BLaER1 (cell line): ENCODE data around the gene TM9SF4.

Source experiments
- H3K27ac ChIP-seq: shearing (Covaris generic); formaldehyde crosslinking; 2 replicates; pipeline ENCODE4 v1.8.1; 2022
- H3K27me3 ChIP-seq: shearing (Covaris generic); formaldehyde crosslinking; 2 replicates; pipeline ENCODE4 v1.8.1; 2022
- H3K36me3 ChIP-seq: shearing (Covaris generic); formaldehyde crosslinking; 2 replicates; pipeline ENCODE4 v1.8.1; 2022
- H3K4me1 ChIP-seq: shearing (Covaris generic); formaldehyde crosslinking; 2 replicates; pipeline ENCODE4 v1.8.1; 2022
- H3K4me2 ChIP-seq: shearing (Covaris generic); formaldehyde crosslinking; 2 replicates; pipeline ENCODE4 v1.8.1; 2022
- H3K4me3 ChIP-seq: shearing (Covaris generic); formaldehyde crosslinking; 2 replicates; pipeline ENCODE4 v1.8.1; 2022
- H3K9ac ChIP-seq: shearing (Covaris generic); formaldehyde crosslinking; 2 replicates; pipeline ENCODE4 v1.8.1; 2022
- H3K9me3 ChIP-seq: shearing (Covaris generic); formaldehyde crosslinking; 2 replicates; pipeline ENCODE4 v1.8.1; 2022
- H4K20me1 ChIP-seq: shearing (Covaris generic); formaldehyde crosslinking; 2 replicates; pipeline ENCODE4 v1.8.1; 2022
- Cebpa-rat ChIP-seq: shearing (Covaris generic); IDR thresholded peaks from 2 replicates; pipeline ENCODE4 v1.8.1; 2022

TM9SF4 gene

GRCh38 chr20:32088759-32089158 is 20.8 kb upstream of the TM9SF4 start:
- H4K20me1 ChIP-seq: no peaks in the 10 kb centered on the region
- H3K36me3 ChIP-seq: no peaks in the 10 kb centered on the region
- no peak overlapping the region for H3K4me2 ChIP-seq
- H3K27me3 ChIP-seq: no peaks in the 10 kb centered on the region
- H3K4me3 ChIP-seq: no peak overlapping the region
- H3K4me1 ChIP-seq: peaks cover 23% of the 10 kb centered on the region
- TF ChIP-seq Cebpa-rat: no peak
- H3K27ac ChIP-seq: no peak overlapping the region
- H3K9ac ChIP-seq: no peak overlapping the region
- H3K9me3 ChIP-seq: no peaks in the 10 kb centered on the region

- no peaks in the 10 kb centered on the region for H3K9me3 ChIP-seq
- H3K4me1 ChIP-seq: peaks cover 23% of the 10 kb centered on the region
- no peak overlapping the region for H3K4me2 ChIP-seq
- H3K36me3 ChIP-seq: no peaks in the 10 kb centered on the region
- H4K20me1 ChIP-seq: no peaks in the 10 kb centered on the region
- H3K27ac ChIP-seq: no peak overlapping the region
- no peaks in the 10 kb centered on the region for H3K27me3 ChIP-seq
- TF ChIP-seq Cebpa-rat: no peak
- no peak overlapping the region; the same call in 1 of the 2 replicates for H3K9ac ChIP-seq
- H3K4me3 ChIP-seq: no peak overlapping the region
Measured at GRCh38 chr20:32089637-32090362, 19.7 kb upstream of the TM9SF4 start.

- H3K27ac ChIP-seq: no peak overlapping the region
- H3K9ac ChIP-seq: no peak overlapping the region
- H3K9me3 ChIP-seq: no peaks in the 10 kb centered on the region
- H3K4me3 ChIP-seq: no peak overlapping the region
- H3K27me3 ChIP-seq: no peaks in the 10 kb centered on the region
- no peaks in the 10 kb centered on the region for H3K36me3 ChIP-seq
- H3K4me2 ChIP-seq: no peak overlapping the region
- no peak for TF ChIP-seq Cebpa-rat
- H3K4me1 ChIP-seq: peaks cover 6% of the 10 kb centered on the region
- H4K20me1 ChIP-seq: no peaks in the 10 kb centered on the region
Measured at GRCh38 chr20:32091888-32092346, 17.6 kb upstream of the TM9SF4 start.

GRCh38 chr20:32098786-32099185 is 10.7 kb upstream of the TM9SF4 start:
- Histone ChIP-seq H3K9ac (no peak overlapping the region), H3K4me1 (no peaks in the 10 kb centered on the region), H3K9me3 (no peaks in the 10 kb centered on the region), H3K36me3 (no peaks in the 10 kb centered on the region), H3K4me3 (no peak overlapping the region), H3K27me3 (no peaks in the 10 kb centered on the region), H4K20me1 (no peaks in the 10 kb centered on the region), H3K4me2 (no peak overlapping the region), H3K27ac (no peak overlapping the region)
- no peak for TF ChIP-seq Cebpa-rat

- H3K4me2 ChIP-seq: peak overlapping the region; percentile 89; the same call in 1 of the 2 replicates
Measured at GRCh38 chr20:32108814-32109391, 611 bp upstream of the TM9SF4 start.

GRCh38 chr20:32110173-32110704 is 725 bp downstream of the TM9SF4 start:
- H4K20me1 ChIP-seq: peaks cover 48% of the 10 kb centered on the region
- H3K4me2 ChIP-seq: peak overlapping the region; percentile 89
- peak overlapping the region; percentile 99 for H3K27ac ChIP-seq
- H3K4me1 ChIP-seq: peaks cover 30% of the 10 kb centered on the region
- H3K9me3 ChIP-seq: no peaks in the 10 kb centered on the region
- no peak for TF ChIP-seq Cebpa-rat
- peaks cover 30% of the 10 kb centered on the region for H3K36me3 ChIP-seq
- H3K4me3 ChIP-seq: peak overlapping the region; percentile 85
- no peaks in the 10 kb centered on the region for H3K27me3 ChIP-seq
- H3K9ac ChIP-seq: peak overlapping the region; percentile 99

More at GRCh38 chr20:32108814-32109391, 611 bp upstream of the TM9SF4 start:
- H3K27ac ChIP-seq: peak overlapping the region; percentile 99
- peaks cover 22% of the 10 kb centered on the region for H3K4me1 ChIP-seq
- peaks cover 35% of the 10 kb centered on the region for H4K20me1 ChIP-seq
- no peak for TF ChIP-seq Cebpa-rat
- H3K36me3 ChIP-seq: peaks cover 16% of the 10 kb centered on the region; the same call in 1 of the 2 replicates
- H3K27me3 ChIP-seq: no peaks in the 10 kb centered on the region
- H3K9me3 ChIP-seq: no peaks in the 10 kb centered on the region
- H3K4me3 ChIP-seq: peak overlapping the region; percentile 85
- H3K9ac ChIP-seq: peak overlapping the region; percentile 99

- H3K27ac ChIP-seq: peak overlapping the region; percentile 99; the same call in 1 of the 2 replicates
- H3K27me3 ChIP-seq: no peaks in the 10 kb centered on the region
Measured at GRCh38 chr20:32110727-32111126, 1.2 kb downstream of the TM9SF4 start.

GRCh38 chr20:32111156-32111686 is 1.7 kb downstream of the TM9SF4 start:
- Histone ChIP-seq H3K27ac (no peak overlapping the region), H3K9me3 (no peaks in the 10 kb centered on the region), H4K20me1 (peaks cover 58% of the 10 kb centered on the region), H3K4me1 (peaks cover 40% of the 10 kb centered on the region), H3K4me2 (peak overlapping the region; percentile 89), H3K4me3 (no peak overlapping the region), H3K27me3 (no peaks in the 10 kb centered on the region), H3K9ac (no peak overlapping the region), H3K36me3 (peaks cover 37% of the 10 kb centered on the region)
- TF ChIP-seq Cebpa-rat: no peak

More at GRCh38 chr20:32110727-32111126, 1.2 kb downstream of the TM9SF4 start:
- Histone ChIP-seq H3K4me2 (peak overlapping the region; percentile 89), H3K4me1 (peaks cover 35% of the 10 kb centered on the region), H3K9me3 (no peaks in the 10 kb centered on the region), H3K4me3 (peak overlapping the region; percentile 85), H3K9ac (peak overlapping the region; percentile 99), H4K20me1 (peaks cover 53% of the 10 kb centered on the region), H3K36me3 (peaks cover 33% of the 10 kb centered on the region)
- TF ChIP-seq Cebpa-rat: no peak

GRCh38 chr20:32111753-32112152 is 2.2 kb downstream of the TM9SF4 start:
- TF ChIP-seq Cebpa-rat: no peak
- no peaks in the 10 kb centered on the region for H3K27me3 ChIP-seq
- peaks cover 44% of the 10 kb centered on the region for H3K4me1 ChIP-seq
- peaks cover 39% of the 10 kb centered on the region for H3K36me3 ChIP-seq
- H3K4me2 ChIP-seq: no peak overlapping the region
- no peak overlapping the region for H3K27ac ChIP-seq
- peaks cover 64% of the 10 kb centered on the region for H4K20me1 ChIP-seq
- no peak overlapping the region for H3K9ac ChIP-seq
- no peaks in the 10 kb centered on the region for H3K9me3 ChIP-seq
- no peak overlapping the region for H3K4me3 ChIP-seq

GRCh38 chr20:32112841-32113240 is 3.3 kb downstream of the TM9SF4 start:
- no peak overlapping the region for H3K4me2 ChIP-seq
- H3K27me3 ChIP-seq: no peaks in the 10 kb centered on the region
- peaks cover 74% of the 10 kb centered on the region for H4K20me1 ChIP-seq
- peaks cover 42% of the 10 kb centered on the region for H3K36me3 ChIP-seq
- no peak overlapping the region for H3K4me3 ChIP-seq
- peaks cover 51% of the 10 kb centered on the region for H3K4me1 ChIP-seq
- no peak for TF ChIP-seq Cebpa-rat
- H3K9me3 ChIP-seq: no peaks in the 10 kb centered on the region
- H3K9ac ChIP-seq: no peak overlapping the region
- H3K27ac ChIP-seq: no peak overlapping the region
